ENCODE data around the gene RFLNA.
"Not testable (repeated sequence)": the region's sequence is repeated elsewhere in the genome, so short reads cannot be mapped to it uniquely, and the experiment has no call there.

RFLNA gene

DNA sequence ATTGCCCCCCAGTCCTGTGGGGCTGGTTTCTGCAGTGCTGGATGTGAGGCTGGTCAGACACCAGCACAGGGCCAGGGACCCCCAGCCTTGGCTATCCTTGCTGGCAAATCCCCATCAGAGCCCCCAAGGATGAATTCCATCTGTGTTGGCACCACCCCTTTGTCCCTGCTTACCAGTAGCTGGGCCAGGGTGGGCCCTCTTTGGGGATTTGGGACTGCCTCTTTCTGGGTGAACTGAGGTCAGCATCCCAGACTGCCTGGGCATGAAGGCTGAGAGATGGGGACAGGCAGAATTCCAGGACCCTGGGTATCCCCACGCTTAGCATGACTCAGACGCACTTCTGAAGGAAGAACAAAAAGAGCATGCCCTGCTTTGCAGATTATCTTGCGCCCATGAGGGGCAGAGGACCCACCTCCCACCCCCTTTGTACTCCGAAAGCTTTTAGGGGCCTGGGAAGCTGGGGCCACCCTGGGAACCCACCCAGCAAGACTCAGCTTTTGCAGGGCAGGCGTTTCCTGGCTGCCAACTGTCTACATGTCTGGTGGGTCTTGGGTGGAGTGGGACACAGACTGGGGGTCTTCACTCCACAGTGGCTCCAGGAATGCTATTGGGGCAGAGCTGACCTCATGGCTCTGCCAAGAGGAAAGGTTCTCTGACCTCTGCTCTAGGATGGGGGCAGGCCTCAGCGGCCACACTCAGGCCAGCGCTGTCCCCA lies 26.8 kb downstream of the RFLNA start:
- no peak for DNase-seq (ENCODE audit: low spot score)

DNA sequence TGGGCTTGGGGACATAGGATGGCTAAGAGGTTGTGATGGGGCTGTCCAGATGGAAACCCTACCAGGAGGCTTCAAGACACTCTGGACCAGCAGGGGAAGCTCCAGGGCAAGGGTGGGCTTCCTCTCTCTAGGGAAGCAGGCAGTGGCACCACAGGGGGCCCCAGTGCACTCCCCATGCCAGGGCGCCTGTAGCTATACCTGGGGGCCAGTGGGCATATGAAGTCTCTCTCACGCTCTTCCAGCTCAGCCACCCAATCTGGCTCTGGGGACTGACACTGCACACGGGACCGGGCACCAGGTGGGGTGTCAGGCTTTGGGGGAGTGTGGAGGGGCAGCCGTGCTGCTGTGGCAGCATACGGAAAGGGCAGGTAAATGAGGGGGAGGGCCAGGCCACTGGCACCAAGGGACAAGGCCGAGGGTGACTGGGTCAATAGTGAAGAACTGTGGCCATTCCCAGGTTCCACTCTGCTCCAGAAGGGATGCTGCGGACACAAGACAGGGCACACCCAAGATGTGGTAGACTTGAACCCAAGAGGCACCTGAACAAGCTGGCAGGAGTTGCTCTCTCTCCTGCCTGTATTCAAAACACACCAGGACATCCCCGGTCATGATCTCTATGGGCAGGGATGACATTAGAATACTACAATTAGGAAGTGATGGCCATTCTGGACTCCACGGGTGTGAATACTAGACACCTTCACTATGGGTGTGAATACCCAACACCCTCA lies 27.5 kb downstream of the RFLNA start:
- DNase-seq (ENCODE audit: low spot score): no peak

DNA sequence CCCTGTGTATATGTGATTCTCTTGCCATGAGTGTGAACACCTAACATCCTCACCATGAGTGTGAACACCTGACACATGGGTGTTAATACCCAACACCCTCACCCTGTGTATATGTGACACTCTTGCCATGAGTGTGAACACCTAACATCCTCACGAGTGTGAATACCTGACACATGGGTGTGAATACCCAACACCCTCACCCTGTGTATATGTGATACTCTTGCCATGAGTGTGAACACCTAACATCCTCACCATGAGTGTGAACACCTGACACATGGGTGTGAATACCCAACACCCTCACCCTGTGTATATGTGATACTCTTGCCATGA lies 28.1 kb downstream of the RFLNA start:
- not testable (repeated sequence) for DNase-seq (ENCODE audit: low spot score)

DNA sequence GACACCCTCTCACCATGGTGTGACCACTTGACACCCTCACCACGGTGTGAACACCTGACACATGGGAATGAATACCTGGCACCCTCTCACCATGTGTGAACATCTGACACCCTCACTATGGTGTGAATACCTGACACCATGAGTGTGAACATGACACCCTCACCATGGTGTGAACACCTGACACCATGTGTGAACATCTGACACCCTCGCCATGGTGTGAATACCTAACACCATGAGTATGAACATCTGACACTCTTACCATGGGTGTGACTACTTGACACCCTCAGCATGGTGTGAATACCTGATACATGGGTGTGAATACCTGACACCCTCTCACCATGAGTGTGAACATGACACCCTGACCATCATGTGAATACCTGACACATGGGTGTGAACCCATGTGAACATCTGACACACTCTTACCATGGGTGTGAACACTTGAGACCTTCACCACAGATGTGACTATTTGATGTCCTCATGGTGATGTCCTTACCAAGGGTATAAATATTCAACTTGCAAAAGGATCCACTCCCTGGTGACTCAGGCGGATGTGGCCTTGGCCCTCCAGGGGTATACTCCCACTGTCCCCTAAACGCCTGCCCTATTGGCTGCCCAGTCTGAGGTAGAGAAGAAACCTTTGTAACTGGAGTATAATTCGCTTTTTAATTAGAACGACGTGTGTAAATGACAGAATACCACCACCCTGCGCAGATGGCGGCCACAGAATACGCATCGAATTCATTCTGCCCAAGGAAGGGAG lies 29.1 kb downstream of the RFLNA start:
- DNase-seq (ENCODE audit: low spot score): peak; percentile 2

DNA sequence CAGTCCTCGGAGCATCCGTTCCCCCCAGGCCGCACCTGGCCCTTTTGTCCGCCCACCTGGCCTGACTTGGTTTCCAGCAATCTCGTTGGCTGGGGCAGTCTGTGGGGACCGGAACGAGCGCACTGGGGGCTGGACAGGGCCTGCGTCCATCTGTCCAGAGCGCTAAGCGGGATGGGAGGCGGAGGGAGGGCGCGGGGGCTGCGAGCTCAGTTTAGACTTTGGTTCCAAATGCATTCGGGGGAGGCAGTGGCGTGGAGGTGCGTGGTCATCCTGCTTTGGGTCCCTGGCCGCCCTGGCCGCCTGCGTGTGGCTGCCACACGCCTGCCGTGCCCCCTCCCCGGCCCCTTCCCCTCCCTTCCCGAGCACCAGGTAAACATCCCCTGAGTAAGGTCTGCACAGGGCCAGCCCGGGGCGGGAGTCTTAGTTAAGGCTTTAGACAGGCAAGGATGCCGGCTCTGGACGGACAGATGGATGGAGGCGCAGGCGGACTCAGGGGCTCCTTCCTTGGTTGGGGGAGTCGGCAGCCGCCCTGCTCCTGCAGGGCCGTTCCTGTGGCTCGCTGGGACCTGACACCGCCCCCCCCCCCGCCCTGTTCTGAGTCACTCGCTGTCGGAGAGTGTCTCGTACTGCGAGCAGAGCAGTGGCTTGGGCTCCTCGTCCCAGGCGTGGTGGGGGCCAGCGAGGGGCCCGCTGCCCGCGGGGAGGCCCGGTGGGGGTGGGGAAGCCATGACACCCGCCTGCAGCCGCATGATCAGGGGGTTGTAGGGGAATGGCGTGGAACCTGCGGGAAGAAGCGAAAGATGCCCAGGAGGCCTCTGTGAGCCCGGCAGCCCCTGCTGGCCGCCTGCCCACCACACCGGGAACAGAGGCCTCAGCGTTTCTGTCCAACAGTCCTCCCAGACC lies 30.2 kb downstream of the RFLNA start:
- DNase-seq (ENCODE audit: low spot score): no peak

DNA sequence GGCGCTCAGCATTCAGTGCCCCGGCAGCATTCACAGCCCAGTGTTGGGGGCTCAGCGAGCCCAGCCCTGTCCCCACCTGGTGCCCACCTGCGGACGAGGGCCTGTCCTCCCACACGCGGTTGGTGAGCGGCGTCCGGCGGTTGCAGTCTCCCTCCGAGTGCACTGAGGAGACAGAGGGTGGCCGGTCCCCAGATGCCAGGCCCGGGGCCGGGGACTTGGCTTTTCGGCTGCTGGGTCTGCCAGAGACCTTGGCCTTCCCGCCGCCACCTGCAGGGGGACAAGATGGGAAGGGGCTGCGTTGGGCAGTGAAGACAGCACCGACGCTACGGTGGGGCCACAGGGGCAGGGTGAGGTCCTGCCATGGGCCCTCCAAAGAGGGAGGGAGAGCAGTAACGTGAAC lies 31.2 kb downstream of the RFLNA start:
- DNase-seq (ENCODE audit: low spot score): no peak

DNA sequence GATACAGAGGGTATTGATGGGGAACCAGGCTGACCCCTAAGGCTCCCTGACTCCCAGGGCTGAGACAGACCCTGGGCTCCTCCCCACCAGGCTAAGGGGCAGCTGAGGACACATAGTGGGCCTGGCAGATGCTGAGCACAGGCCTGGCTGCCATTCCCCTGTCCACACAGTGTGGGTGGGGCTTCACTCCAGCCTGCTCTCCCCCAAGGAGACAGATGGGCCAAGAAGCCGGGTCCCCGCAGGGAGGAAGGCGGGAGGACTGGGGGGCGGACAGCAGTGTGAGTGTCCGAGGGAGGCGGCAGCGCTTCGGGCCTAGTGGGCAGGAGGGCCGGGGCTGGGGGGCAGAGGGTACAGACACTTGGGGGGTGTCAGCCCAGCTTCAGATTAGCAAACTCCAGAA lies 32.0 kb downstream of the RFLNA start:
- no peak for DNase-seq (ENCODE audit: low spot score)

DNA sequence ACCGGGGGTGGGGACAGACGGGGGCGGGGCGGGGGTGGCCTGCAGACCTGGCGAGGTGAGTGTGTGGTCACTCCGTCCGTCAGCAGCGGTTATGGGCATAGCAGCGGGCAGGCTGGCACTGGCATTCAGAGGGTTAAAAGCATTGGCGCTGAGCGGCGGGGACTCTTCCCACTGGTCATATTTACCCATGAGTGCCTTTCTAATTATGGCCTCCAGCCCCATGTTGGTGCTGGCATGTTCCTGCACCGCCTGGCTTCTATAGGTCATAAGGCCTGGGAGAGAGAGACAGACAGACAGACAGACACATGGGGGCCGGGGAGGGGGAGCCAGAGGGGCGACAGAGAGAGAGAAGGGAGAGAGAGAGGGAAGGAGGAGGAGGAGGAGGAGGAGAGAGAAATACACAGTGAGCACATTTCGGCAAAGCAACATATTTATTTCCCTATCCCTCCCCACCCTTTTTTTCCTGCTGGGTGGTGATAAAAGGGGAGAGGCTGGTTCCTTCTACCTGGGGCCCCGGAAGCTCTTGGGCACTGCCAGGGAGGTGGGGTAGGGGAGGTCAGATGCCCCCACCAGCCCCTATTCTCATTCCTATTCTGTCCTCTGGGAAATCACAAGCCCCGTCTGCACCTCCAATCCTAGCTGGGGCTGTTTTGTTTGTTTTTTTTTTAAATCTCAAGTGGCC lies 32.6 kb downstream of the RFLNA start:
- no peak for DNase-seq (ENCODE audit: low spot score)

DNA sequence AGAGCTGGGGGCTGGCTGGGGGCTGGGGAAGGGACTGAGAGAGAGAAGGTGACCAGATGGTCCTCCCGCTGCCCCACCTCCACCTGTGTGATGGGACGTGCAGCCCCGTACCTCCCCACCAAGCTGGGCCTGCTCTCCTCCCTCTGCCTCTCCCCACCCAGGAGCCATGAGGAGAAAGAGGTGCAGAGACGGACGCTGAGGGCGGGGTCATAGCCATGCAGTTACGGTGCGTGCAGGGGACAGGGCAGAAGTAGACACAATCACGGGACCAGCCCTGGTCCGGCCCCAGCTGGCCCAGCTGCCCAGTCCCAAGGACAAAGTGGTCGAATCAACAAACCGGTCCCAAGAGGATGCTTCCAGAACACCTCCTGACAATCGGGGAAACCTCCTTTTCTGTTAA lies 33.2 kb downstream of the RFLNA start:
- DNase-seq (ENCODE audit: low spot score): no peak

DNA sequence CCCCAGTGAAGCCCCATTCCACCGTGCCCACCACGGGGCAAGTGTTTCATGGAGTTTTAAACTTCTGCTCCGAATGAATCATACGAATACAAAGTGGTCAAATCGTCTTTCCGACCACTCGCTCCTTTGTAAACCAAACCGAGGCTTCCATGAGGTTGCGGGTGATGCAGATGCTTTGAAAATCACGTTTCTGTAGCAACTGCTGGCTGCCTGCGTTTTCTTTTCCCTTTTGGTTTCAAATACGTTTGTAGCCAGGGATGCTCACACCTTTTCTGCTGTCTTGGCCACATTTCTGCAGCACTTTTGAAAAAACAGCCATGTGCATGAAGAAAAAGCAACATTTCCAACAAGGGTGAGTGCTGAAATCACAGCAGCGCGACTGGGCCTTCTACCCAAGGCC lies 33.7 kb downstream of the RFLNA start:
- no peak for DNase-seq (ENCODE audit: low spot score)

DNA sequence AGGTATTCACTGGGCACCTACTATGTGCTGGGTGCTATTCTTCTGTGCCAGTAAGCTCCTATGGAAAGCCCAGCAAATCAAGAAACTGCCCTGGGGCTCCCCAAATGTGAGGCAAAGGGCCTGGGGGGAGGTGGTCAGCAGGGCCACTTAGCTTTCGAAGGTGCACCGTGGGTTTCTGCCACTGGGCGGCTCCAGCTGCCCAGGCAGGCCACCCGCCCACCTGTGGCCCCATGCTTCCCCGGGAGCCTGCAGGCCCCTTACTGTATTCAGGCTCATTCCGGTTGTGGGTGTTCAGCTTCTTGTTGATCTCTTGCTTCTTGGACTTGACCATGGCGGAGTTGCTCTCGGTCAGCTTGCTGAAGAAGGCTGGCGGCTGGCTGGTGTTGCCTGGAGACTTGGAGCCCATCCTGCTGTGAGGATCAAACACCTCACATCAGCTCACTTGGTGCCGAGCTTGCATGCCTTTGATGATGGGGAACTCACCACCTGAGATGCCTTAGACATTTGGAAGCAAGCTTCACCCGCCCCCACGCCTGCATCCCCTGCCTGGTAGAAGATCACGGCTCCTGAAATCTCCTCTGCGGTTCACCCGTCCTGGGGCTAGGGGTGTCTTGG lies 37.3 kb downstream of the RFLNA start:
- DNase-seq (ENCODE audit: low spot score): no peak

DNA sequence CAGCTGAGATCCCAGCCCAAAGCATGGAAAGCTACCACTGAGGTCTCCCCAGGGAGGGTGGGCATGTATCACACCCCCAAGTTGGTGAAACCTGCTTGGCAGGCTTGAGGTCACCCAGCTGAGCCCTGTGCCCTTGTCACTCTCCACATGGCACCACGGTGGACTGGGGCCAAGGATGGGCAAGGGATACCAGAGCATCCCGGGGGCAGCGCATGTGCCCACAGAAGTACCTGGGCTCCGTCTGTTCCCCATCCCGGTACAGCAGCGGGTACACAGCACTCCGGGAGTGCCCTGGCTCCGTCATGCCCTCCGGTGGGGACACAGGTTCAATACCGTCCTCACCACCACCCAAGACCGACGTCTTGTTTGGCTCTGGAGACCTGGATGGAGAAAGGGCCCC lies 38.0 kb downstream of the RFLNA start:
- no peak for DNase-seq (ENCODE audit: low spot score)

DNA sequence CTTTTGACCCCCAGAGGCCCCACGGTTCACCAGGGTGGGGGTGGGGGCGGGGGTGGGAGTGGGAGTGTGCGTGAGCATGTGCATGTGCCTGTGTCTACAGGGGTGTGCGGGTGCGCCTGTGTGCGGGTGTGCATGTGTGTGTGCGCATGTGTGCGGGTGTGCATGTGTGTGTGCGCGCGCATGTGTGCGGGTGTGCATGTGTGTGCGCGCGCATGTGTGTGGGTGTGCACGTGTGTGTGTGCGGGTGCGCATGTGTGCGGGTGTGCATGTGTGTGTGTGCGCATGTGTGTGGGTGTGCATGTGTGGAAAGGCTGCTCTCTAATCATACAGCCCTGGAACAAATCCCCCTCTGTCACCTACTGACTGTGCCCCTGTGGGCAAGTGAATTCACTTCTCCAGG lies 38.8 kb downstream of the RFLNA start:
- DNase-seq (ENCODE audit: low spot score): no peak

DNA sequence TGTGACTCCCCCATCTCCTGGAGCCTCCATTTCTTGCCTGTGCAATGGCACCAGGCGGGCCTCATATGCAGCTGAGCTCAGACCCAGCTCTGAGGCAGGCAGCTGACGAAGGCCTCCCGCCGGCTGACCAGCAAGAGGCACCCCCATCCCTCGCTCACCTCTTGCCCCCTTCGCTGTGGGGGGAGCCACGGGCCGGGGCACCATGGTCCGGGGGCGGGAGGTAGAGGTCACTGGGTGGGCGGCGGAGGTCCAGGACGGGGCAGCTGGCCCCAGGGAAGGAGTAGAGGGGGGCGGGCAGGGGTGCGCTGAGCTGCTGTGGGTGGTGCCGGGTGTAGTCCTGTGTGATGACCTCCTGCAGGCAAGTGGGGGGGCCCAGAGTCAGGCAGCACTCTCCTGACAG lies 39.4 kb downstream of the RFLNA start:
- DNase-seq (ENCODE audit: low spot score): no peak

DNA sequence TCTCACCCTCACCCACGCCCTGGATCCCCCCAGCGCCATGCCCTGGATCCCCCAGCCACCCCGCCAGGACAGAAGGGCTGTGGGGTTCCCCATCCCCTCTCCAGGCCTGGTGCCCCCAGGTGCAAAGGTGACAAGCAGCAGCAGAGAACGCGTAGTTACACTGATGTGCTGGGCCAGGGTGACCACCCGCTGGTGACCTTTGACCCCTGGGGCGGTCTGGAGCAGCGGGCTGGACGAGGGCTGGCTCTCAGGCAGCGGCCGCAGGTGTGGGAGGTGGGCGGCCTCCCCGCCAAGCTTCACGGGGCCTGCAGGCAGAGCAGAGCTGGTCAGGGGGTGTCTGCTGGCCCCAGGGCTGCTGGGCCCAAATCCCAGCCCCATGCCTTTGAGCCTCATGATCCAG lies 40.1 kb downstream of the RFLNA start:
- no peak for DNase-seq (ENCODE audit: low spot score)

DNA sequence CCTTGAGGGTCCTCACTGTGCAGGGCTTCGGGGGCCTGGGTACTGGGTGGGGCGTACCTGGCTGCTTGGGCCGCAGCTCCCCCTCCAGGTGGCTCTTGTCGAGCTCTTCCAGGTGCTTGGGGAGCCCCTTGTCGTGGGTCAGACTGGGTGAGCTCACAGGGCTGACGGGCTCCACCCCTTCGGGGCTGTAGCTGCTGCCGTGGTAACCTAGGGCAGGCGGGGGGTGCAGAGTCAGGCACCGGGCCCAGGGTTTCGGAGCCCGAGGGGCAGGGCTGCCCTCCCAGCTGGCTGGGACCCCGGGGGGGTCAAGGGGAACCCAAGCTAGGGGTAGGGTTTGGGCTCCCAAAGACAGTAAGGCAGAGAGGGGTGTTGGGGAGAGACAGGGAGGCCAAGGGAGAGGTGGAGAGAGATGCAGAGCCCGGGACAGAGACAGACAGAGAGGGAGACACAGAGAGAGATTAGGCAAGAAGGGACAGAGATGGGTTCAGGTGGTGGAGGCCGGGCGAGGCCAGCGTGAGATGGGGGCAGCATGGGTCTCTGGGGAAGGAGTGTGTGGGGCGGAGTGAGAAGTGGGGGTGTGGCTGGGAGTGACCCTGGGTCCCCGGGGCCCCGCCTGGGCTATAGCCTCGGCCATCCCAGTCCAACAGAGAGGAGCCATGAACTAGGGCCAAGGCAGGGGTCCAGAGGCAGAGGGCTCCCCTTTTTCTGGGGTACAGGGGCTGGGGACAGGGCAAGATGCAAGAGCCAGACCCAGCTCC lies 40.7 kb downstream of the RFLNA start:
- DNase-seq (ENCODE audit: low spot score): no peak

DNA sequence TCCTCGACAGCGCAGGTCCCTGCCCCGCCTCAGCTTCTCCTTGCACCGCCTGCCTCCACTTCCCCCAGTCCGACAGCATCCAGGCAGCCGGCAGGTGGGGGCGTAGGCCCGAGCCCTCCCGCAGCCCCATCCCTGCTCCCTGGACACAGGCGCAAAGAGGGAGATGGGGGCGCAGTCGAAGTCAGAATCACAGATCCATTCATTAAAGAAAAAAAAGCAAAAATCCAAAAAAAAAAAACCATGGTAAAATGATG lies 41.2 kb downstream of the RFLNA start:
- DNase-seq (ENCODE audit: low spot score): no peak

DNA sequence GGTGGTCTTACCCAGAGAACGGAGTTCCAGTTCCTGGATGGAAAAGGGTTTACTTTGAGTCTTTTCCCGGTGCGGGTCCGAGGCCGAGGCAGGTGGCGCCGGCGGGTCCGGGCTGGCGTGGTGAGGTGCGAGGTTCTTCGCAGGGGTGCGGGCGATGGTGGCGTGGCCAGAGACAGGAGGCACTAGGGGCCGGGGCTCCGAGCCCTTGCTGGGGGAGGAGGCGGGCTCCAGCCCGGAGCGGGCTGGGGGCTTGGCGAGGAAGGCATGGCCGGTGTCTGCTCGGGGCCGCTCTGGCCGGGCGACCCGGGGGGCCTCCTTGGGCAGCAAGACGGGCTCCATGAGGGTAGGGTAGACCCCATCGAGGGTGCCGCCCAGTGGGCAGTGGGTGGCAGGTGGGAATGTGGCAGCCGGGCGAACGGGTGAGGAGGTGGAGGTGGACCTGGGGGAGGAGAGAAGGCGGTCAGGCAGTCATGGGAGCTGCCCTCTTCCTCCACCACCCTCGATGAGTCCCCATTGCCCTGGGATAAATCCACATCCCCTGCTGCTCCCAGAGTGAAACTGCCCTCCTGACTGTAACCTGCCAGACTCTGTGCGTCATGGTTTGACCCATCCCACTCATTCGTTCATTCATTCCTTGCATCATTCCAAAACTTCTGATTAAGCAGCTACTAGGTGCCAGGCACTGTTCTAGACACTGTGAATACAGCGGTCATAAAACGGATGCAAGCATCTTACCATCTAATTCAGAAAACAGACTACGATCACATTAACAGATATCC lies 42.0 kb downstream of the RFLNA start:
- no peak for DNase-seq (ENCODE audit: low spot score)

DNA sequence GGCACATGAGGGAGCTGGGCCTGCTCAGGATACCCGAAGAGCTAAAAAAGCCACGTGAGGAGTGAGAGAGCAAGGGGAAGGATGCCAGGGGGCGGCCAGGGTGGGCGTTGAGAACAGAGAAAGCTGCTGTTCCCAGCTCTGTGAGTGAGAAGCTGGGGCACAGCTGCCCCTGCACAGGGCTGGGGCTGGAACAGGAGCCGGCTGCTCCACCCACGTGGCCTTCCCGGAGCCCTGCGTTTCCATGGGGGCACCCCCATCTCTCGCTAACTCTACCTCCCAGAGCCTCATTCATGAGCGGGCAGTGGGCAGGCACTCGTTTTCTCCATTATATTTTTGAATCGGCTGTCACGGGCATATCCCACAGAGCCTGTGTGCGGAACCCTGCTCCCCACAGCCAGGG lies 42.7 kb downstream of the RFLNA start:
- no peak for DNase-seq (ENCODE audit: low spot score)

DNA sequence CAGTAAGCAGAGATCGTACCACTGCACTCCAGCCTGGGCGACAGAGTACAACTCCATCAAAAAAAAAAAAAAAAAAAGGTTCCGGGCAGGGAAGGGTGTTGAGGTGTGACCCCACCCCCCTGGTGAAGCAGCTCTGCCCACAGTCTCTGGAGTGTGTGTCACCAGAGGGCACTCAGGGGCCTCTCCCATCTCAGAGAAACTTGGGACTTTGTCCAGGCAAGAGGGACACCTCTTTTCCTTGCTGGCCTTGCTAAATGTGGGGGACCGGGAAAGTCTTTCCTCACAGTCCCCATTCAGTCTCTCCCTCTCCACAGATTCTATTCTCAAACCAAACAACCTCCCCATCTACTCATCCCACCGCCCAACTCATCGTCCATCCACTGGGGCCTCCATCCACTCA lies 43.6 kb downstream of the RFLNA start:
- DNase-seq (ENCODE audit: low spot score): no peak

Data from CD4-positive, alpha-beta T cell treated with Interleukin-2 at 100 ng/mL for 4 hours (primary cell).